ENCODE results near the gene AGAP3. TPM values are rescaled to one million over a fixed set of nuclear protein-coding genes. Genes with fewer than 3 reads are reported as not detected.

Gene AGAP3
- total RNA-seq, 1 donor from 2014 or later = 156 TPM

- peaks cover 30% of the 10 kb centered on the region for H3K4me1 Mint-ChIP-seq (ENCODE audit: low read depth, unreplicated experiment)
- peaks cover 29% of the 10 kb centered on the region for H3K79me2 ChIP-seq (ENCODE audit: insufficient read depth, low read length)
- peaks cover 34% of the 10 kb centered on the region for H4K20me1 ChIP-seq (ENCODE audit: insufficient read depth, low read length)
- peak within 1 kb of the TSS; percentile 97 for H3K27ac Mint-ChIP-seq (ENCODE audit: unreplicated experiment)
- no peak for FAIRE-seq
- TF ChIP-seq EZH2 (IDR thresholded peaks at IDR 0.05; ENCODE audit: insufficient read depth, low read length) (no peak), CTCF (IDR thresholded peaks at IDR 0.05; ENCODE audit: insufficient read depth, low read depth, low read length) (no peak)
- peak within 1 kb of the TSS; percentile 94 for H3K4me3 Mint-ChIP-seq (ENCODE audit: unreplicated experiment)
- peaks cover 8% of the 10 kb centered on the region for H3K27me3 Mint-ChIP-seq (ENCODE audit: low read depth, unreplicated experiment)
- peak within 1 kb of the TSS; percentile 93 for H3K27ac ChIP-seq (ENCODE audit: low read depth, low read length)
- peaks cover 1% of the 10 kb centered on the region for H3K9me3 Mint-ChIP-seq (ENCODE audit: unreplicated experiment)
- peak within 1 kb of the TSS; percentile 81 for H3K9ac ChIP-seq (ENCODE audit: low read length)
- peaks cover 14% of the 10 kb centered on the region for H3K36me3 Mint-ChIP-seq (ENCODE audit: low read depth, unreplicated experiment)
- H2AFZ ChIP-seq (ENCODE audit: low read depth, low read length) = peak within 1 kb of the TSS; percentile 83
- no peaks in the 10 kb centered on the region for H3K9me3 ChIP-seq (ENCODE audit: insufficient read depth, low read depth, low read length)
- DNase-seq (ENCODE audit: low read depth) = no peak
- H3K4me3 ChIP-seq (ENCODE audit: insufficient read depth, low read depth, low read length) = peak within 1 kb of the TSS; percentile 80
- peak within 1 kb of the TSS; percentile 91 for H3K4me2 ChIP-seq (ENCODE audit: low read length)
- no peaks in the 10 kb centered on the region for H3K27me3 ChIP-seq (ENCODE audit: insufficient read depth, low read length)
- H3K4me1 ChIP-seq (ENCODE audit: insufficient read depth, low read length) = peaks cover 43% of the 10 kb centered on the region
- H3K36me3 ChIP-seq (ENCODE audit: insufficient read depth, low read length) = no peaks in the 10 kb centered on the region
These were observed 28.7 kb upstream of the AGAP3 start, which contains the start of gene CDK5 for GRCh38 chr7:151057506-151057988. TSS of gene CDK5 (minus strand) at chr7:151057897. CDS start at chr7:151057848, 49 bp downstream.

GRCh38 chr7:151057989-151058780 is 28.1 kb upstream of the AGAP3 start:
- Mint-ChIP-seq H3K4me1 (ENCODE audit: low read depth, unreplicated experiment) (peaks cover 30% of the 10 kb centered on the region), H3K9me3 (ENCODE audit: unreplicated experiment) (peaks cover 1% of the 10 kb centered on the region), H3K27me3 (ENCODE audit: low read depth, unreplicated experiment) (peaks cover 4% of the 10 kb centered on the region), H3K27ac (ENCODE audit: unreplicated experiment) (peak overlapping the region; percentile 97), H3K4me3 (ENCODE audit: unreplicated experiment) (peak overlapping the region; percentile 94), H3K36me3 (ENCODE audit: low read depth, unreplicated experiment) (peaks cover 11% of the 10 kb centered on the region)
- Histone ChIP-seq H2AFZ (ENCODE audit: low read depth, low read length) (peak overlapping the region; percentile 70), H3K4me1 (ENCODE audit: insufficient read depth, low read length) (peaks cover 47% of the 10 kb centered on the region), H3K79me2 (ENCODE audit: insufficient read depth, low read length) (peaks cover 33% of the 10 kb centered on the region), H3K9me3 (ENCODE audit: insufficient read depth, low read depth, low read length) (no peaks in the 10 kb centered on the region), H3K4me2 (ENCODE audit: low read length) (peak overlapping the region; percentile 91), H3K4me3 (ENCODE audit: insufficient read depth, low read depth, low read length) (peak overlapping the region; percentile 80), H3K27me3 (ENCODE audit: insufficient read depth, low read length) (no peaks in the 10 kb centered on the region), H4K20me1 (ENCODE audit: insufficient read depth, low read length) (peaks cover 36% of the 10 kb centered on the region), H3K9ac (ENCODE audit: low read length) (peak overlapping the region; percentile 81), H3K36me3 (ENCODE audit: insufficient read depth, low read length) (no peaks in the 10 kb centered on the region), H3K27ac (ENCODE audit: low read depth, low read length) (peak overlapping the region; percentile 93)
- FAIRE-seq = no peak
- peak; percentile 99 for DNase-seq (ENCODE audit: low read depth)
- TF ChIP-seq EZH2 (IDR thresholded peaks at IDR 0.05; ENCODE audit: insufficient read depth, low read length) = no peak
- TF ChIP-seq CTCF (IDR thresholded peaks at IDR 0.05; ENCODE audit: insufficient read depth, low read depth, low read length) = no peak

All from astrocyte (in vitro differentiated cells and primary cell).